HG03432 (cell line): ENCODE measurements around the gene NOP53.
"Not testable (repeated sequence)": the region's sequence is repeated elsewhere in the genome, so short reads cannot be mapped to it uniquely, and the experiment has no call there.

Source experiments
- ATAC-seq: cut with Tn5 transposase; IDR thresholded peaks from one replicate; pipeline ENCODE4 v1.9.1; 2021; ENCODE audit warnings: mild to moderate bottlenecking, moderate library complexity; ENCODE audit not compliant: unreplicated experiment

Gene NOP53

DNA sequence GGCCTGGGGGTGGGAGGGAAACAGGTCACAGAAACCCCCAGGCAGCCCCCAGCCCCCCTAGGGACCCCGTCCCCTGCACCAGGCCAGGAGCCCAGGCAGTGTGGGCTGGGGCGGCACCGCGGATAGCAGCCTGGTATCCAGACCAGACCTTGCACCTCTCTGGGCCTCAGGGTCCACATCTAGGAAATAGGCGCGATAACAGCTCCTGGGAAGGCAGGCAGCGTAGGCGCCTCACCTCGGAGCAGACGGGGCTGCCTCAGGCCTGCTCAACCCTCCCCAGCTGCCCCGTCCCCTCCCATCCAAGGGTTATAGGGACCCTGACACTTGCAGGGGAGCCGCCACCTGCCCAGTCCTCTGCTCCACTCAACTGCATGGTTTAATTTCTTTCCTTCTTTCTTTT lies 58.3 kb downstream of the NOP53 start:
- ATAC-seq, result not testable (repeated sequence)

DNA sequence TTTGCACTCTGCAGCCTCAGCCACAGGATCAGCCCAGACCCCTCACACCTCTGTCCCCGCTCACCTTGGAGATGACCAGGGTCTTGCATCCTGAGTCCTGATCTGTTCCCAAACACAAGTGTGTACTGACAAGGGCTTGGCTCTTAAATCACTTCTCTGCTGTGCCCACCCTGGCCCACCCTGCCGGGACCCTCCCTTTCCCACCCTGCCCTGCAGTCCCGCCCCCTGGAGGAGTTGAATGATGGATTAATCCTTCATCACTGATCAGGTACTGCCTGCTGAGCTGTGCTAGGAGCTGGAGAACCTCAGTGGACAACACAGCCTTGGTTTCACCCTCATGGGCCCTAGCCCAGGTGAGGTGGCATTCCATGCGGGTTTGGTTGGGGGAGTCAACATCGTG lies 59.1 kb downstream of the NOP53 start, which contains the start of gene TPRX1:
TPRX1 (minus strand) TSS at position 101 of the 400 bp plus-strand sequence; CDS start at position 89, 12 bp downstream.
- ATAC-seq, result not testable (repeated sequence)

DNA sequence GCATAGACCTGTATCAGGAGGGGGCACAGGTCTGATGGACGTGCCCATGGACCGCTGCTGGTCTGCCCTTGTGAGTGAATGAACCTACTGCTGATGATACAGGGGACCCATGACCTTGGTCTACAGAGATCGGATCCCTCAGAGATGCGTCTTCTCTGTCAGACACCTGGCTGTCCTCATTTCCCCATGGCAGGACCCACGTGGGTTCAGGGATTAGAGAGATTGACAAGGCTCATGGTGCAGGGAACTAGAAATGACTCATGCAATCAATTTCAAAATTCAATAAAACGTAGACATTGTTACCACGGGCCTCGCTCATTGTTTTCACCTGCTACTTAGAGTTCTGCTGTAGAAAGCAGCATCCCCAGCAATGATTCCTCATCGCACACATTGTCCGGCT lies 60.0 kb downstream of the NOP53 start:
- no peak for ATAC-seq

DNA sequence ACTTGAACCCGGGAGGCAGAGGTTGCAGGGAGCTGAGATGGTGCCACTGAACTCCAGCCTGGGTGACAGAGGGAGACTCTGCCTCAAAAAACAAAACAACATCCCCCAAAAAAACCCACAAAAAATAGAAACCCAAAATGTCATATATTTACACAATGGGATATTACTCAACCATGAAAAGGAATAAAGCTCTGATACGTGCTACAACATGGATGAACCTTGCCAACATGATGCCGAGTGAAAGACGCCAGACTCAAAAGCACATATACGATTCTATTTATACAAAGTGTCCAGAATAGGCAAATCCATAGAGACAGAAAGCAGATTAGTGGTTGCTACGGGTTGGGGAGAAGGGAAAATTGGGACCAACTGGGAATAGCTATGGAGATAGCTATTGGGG lies 61.1 kb downstream of the NOP53 start:
- ATAC-seq, result no peak
